HepG2 (cell line): ENCODE results near the gene FANCD2. TPM values are rescaled to one million over a fixed set of nuclear protein-coding genes. Genes with fewer than 3 reads are reported as not detected.
A peak's percentile ranks its signal among the peaks of the same experiment; 100 is the strongest.

Experiments
- CHD4 ChIP-seq: fragments of 200-600 bp; sonication (generic); IDR thresholded peaks from 2 replicates; pipeline ENCODE4 v1.7.0; 2017; ENCODE audit warnings: mild to moderate bottlenecking, low read length, borderline replicate concordance
- CSRNP1 ChIP-seq: sonication (generic); formaldehyde crosslinking; IDR thresholded peaks from 2 replicates; pipeline ENCODE4 v1.8.1; 2023; ENCODE audit warnings: mild to moderate bottlenecking, missing genetic modification reagents
- GPN1 ChIP-seq: sonication (generic); formaldehyde crosslinking; IDR thresholded peaks from 2 replicates; pipeline ENCODE4 v1.5.1; 2020; ENCODE audit warnings: missing genetic modification reagents, borderline replicate concordance
- HNRNPUL1 ChIP-seq: fragments of 200-400 bp; formaldehyde crosslinking; IDR thresholded peaks from 2 replicates; pipeline ENCODE4 v1.6.1; 2017; ENCODE audit warnings: low read depth, mild to moderate bottlenecking, low read length, moderate library complexity
- KDM3A ChIP-seq: IDR thresholded peaks from 2 replicates; pipeline ENCODE4 v1.6.1; 2018; ENCODE audit warnings: low read depth, missing compliant biosample characterization
- KMT2B ChIP-seq: IDR thresholded peaks from 2 replicates; pipeline ENCODE4 v1.6.1; 2016; ENCODE audit warnings: missing genetic modification reagents, missing compliant biosample characterization
- NR2F2 ChIP-seq: IDR thresholded peaks from 2 replicates; pipeline ENCODE4 v1.6.1; 2012; ENCODE audit warnings: low read depth, inconsistent platforms, borderline replicate concordance
- POLR2G ChIP-seq: fragments of 200-400 bp; formaldehyde crosslinking; IDR thresholded peaks from 2 replicates; pipeline ENCODE4 v1.6.1; 2018; ENCODE audit warnings: mild to moderate bottlenecking, low read depth, low read length, moderate library complexity
- RFXAP ChIP-seq: sonication (generic); formaldehyde crosslinking; IDR thresholded peaks from 2 replicates; pipeline ENCODE4 v1.4.0; 2020; ENCODE audit warnings: missing genetic modification reagents, borderline replicate concordance
- SOX5 ChIP-seq: IDR thresholded peaks from 2 replicates; pipeline ENCODE4 v1.6.1; 2016; ENCODE audit warnings: borderline replicate concordance
- TAF15 ChIP-seq: fragments of 200-400 bp; formaldehyde crosslinking; IDR thresholded peaks from one replicate; pipeline ENCODE4 v1.6.1; 2018; ENCODE audit warnings: mild to moderate bottlenecking, low read depth, low read length; ENCODE audit not compliant: poor library complexity, severe bottlenecking
- ZBTB42 ChIP-seq: sonication (generic); formaldehyde crosslinking; IDR thresholded peaks from 2 replicates; pipeline ENCODE4 v1.5.0; 2020; ENCODE audit warnings: mild to moderate bottlenecking, missing genetic modification reagents
- ZBTB7B ChIP-seq: sonication (generic); formaldehyde crosslinking; IDR thresholded peaks from 2 replicates; pipeline ENCODE4 v1.4.0; 2020; ENCODE audit warnings: missing genetic modification reagents
- ZFP82 ChIP-seq: sonication (generic); formaldehyde crosslinking; IDR thresholded peaks from 2 replicates; pipeline ENCODE4 v1.5.1; 2020; ENCODE audit warnings: mild to moderate bottlenecking, missing genetic modification reagents, borderline replicate concordance
- ZNF205 ChIP-seq: IDR thresholded peaks from 2 replicates; pipeline ENCODE4 v1.6.1; 2018; ENCODE audit warnings: missing biosample characterization, missing genetic modification reagents
- ZNF251 ChIP-seq: sonication (generic); formaldehyde crosslinking; IDR thresholded peaks from 2 replicates; pipeline ENCODE4 v1.9.0; 2021; ENCODE audit warnings: mild to moderate bottlenecking, missing genetic modification reagents
- ZNF3 ChIP-seq: IDR thresholded peaks from 2 replicates; pipeline ENCODE4 v1.7.0; 2017; ENCODE audit warnings: inconsistent platforms
- ZNF329 ChIP-seq: sonication (generic); formaldehyde crosslinking; IDR thresholded peaks from 2 replicates; pipeline ENCODE4 v1.9.0; 2021; ENCODE audit warnings: low read depth, mild to moderate bottlenecking, missing genetic modification reagents
- ZNF337 ChIP-seq: sonication (generic); formaldehyde crosslinking; IDR thresholded peaks from 2 replicates; pipeline ENCODE4 v1.5.1; 2020; ENCODE audit warnings: missing genetic modification reagents, low read depth, mild to moderate bottlenecking, borderline replicate concordance
- ZNF468 ChIP-seq: sonication (generic); formaldehyde crosslinking; IDR thresholded peaks from 2 replicates; pipeline ENCODE4 v1.8.0; 2022; ENCODE audit warnings: mild to moderate bottlenecking, moderate library complexity, missing genetic modification reagents
- ZNF83 ChIP-seq: sonication (generic); formaldehyde crosslinking; IDR thresholded peaks from 2 replicates; pipeline ENCODE4 v1.4.0; 2020; ENCODE audit warnings: missing genetic modification reagents, mild to moderate bottlenecking, borderline replicate concordance
- ZSCAN5A ChIP-seq: sonication (generic); formaldehyde crosslinking; IDR thresholded peaks from 2 replicates; pipeline ENCODE4 v1.8.0; 2022; ENCODE audit warnings: mild to moderate bottlenecking, missing genetic modification reagents, borderline replicate concordance
- polyA plus RNA-seq, 8 experiments: library from polyadenylated mRNA; depleted of rRNA in 3 of 8; stranded (reverse) in 7 of 8; unstranded in 1 of 8; fragments of >200 nt; fragmentation: Illumina TruSeq in 4 of 8; extraction: Trizol in 4 of 8; gene quantifications; 2 replicates each; pipeline versions ENCODE4 v1.2.1 to v1.2.3, GENCODE V29; 2011 to 2016; ENCODE audit warnings: low read depth in 4 of 8, missing spikeins in 1 of 8, mixed read lengths in 1 of 8; ENCODE audit not compliant: insufficient read depth in 1 of 8
- total RNA-seq, 5 experiments: library from RNA; depleted of rRNA; stranded (reverse); fragments of >200 nt; fragmentation: Illumina TruSeq; extraction: Trizol; gene quantifications; 2 replicates each; pipeline ENCODE4 v1.2.3, GENCODE V29; 2016; ENCODE audit warnings: low read depth in 1 of 5
- TF ChIP-seq, protein P1 (sequence below): sonication (generic); formaldehyde crosslinking; IDR thresholded peaks from 2 replicates; pipeline ENCODE4 v1.5.0; 2020; ENCODE audit warnings: mild to moderate bottlenecking, missing genetic modification reagents, borderline replicate concordance
- TF ChIP-seq, protein P2 (sequence below): sonication (generic); formaldehyde crosslinking; IDR thresholded peaks from 2 replicates; pipeline ENCODE4 v1.4.0; 2020; ENCODE audit warnings: missing genetic modification reagents

FANCD2 gene
- total and polyA plus RNA-seq, 2 of the 13 experiments (the other 11 are each of a cell fraction or from before 2014, with no cell fraction given) = 10.1 to 42.0 TPM

- TF ChIP-seq ZBTB7B (CRISPR knock-in tag) (no peak), ZNF468 (no peak), TAF15 (no peak), ZFP82 (CRISPR knock-in tag) (0 out of 2 replicates have a peak, but pooled peaks have one; percentile 39), NR2F2 (no peak), SOX5 (peak; percentile 55; the same call in 1 of the 2 replicates), CHD4 (no peak), RFXAP (CRISPR knock-in tag) (peak; percentile 62; the same call in 1 of the 2 replicates), ZNF251 (no peak), ZNF205 (CRISPR knock-in tag) (no peak), KMT2B (CRISPR knock-in tag) (peak; percentile 88), CSRNP1 (no peak), ZNF337 (CRISPR knock-in tag) (no peak), HNRNPUL1 (no peak), KDM3A (CRISPR knock-in tag) (no peak), ZNF329 (no peak), GPN1 (no peak), ZNF83 (peak; percentile 53; the same call in 1 of the 2 replicates), ZBTB42 (CRISPR knock-in tag) (peak; percentile 68; the same call in 1 of the 2 replicates), ZSCAN5A (CRISPR knock-in tag) (no peak), POLR2G (peak; percentile 99), ZNF3 (no peak)
- TF ChIP-seq, protein P1, sequence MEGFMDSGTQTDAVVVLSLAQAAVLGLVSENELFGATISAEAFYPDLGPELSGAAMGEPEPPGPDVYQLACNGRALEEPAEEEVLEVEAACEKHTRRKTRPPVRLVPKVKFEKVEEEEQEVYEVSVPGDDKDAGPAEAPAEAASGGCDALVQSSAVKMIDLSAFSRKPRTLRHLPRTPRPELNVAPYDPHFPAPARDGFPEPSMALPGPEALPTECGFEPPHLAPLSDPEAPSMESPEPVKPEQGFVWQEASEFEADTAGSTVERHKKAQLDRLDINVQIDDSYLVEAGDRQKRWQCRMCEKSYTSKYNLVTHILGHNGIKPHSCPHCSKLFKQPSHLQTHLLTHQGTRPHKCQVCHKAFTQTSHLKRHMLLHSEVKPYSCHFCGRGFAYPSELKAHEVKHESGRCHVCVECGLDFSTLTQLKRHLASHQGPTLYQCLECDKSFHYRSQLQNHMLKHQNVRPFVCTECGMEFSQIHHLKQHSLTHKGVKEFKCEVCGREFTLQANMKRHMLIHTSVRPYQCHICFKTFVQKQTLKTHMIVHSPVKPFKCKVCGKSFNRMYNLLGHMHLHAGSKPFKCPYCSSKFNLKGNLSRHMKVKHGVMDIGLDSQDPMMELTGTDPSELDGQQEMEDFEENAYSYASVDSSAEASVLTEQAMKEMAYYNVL = no peak
- TF ChIP-seq, protein P2, sequence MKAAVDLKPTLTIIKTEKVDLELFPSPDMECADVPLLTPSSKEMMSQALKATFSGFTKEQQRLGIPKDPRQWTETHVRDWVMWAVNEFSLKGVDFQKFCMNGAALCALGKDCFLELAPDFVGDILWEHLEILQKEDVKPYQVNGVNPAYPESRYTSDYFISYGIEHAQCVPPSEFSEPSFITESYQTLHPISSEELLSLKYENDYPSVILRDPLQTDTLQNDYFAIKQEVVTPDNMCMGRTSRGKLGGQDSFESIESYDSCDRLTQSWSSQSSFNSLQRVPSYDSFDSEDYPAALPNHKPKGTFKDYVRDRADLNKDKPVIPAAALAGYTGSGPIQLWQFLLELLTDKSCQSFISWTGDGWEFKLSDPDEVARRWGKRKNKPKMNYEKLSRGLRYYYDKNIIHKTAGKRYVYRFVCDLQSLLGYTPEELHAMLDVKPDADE (CRISPR knock-in tag) = 0 out of 2 replicates have a peak, but pooled peaks have one; percentile 73
Measured at GRCh38 chr3:10115326-10116137, 89.3 kb downstream of the FANCD2 start, which contains the start of gene BRK1 (continued).
